Cardiac muscle cell (in vitro differentiated cells and primary cell): Measurements from ENCODE around the gene NGRN. TPM values are rescaled to one million over a fixed set of nuclear protein-coding genes. Genes with fewer than 3 reads are reported as not detected.

Source experiments
- DNase-seq, 2 donors: peaks; one replicate each; pipeline versions ENCODE4 v3.0.0 to v3.0.0-alpha.2; 2010 to 2017; ENCODE audit warnings: low read depth in 1 of 2, low spot score in 1 of 2
- H3K27ac ChIP-seq: fragments of 200-600 bp; sonication (generic); 2 replicates; pipeline ENCODE4 v1.5.1; 2016
- H3K27me3 ChIP-seq: fragments of 200-600 bp; sonication (generic); 2 replicates; pipeline ENCODE4 v1.6.0; 2016; ENCODE audit warnings: control low read depth
- H3K36me3 ChIP-seq: fragments of 200-600 bp; sonication (generic); 2 replicates; pipeline ENCODE4 v1.5.1; 2016; ENCODE audit warnings: control low read depth
- H3K4me1 ChIP-seq: fragments of 200-600 bp; sonication (generic); 2 replicates; pipeline ENCODE4 v1.8.1; 2017; ENCODE audit warnings: low read depth, mild to moderate bottlenecking, mixed run types
- H3K4me3 ChIP-seq: fragments of 200-600 bp; sonication (generic); 2 replicates; pipeline ENCODE4 v1.5.1; 2016; ENCODE audit warnings: mild to moderate bottlenecking
- H3K9me3 ChIP-seq: fragments of 200-600 bp; sonication (generic); 2 replicates; pipeline ENCODE4 v1.5.1; 2017; ENCODE audit warnings: low read depth, mild to moderate bottlenecking, control low read depth
- CTCF ChIP-seq: IDR thresholded peaks from 2 replicates; pipeline ENCODE4 v1.5.1; 2012; ENCODE audit warnings: low read depth, mild to moderate bottlenecking, low read length
- polyA plus RNA-seq: library from polyadenylated mRNA; unstranded; fragments of >200 nt; fragmentation: Nextera tagmentation; extraction: Ambion mirVana; gene quantifications from 2 replicates; pipeline ENCODE4 v1.2.1, GENCODE V29; 2016
- total RNA-seq: library from RNA; depleted of rRNA; stranded (reverse); fragments of >200 nt; gene quantifications from 2 replicates; pipeline ENCODE4 v1.2.3, GENCODE V29; 2016

Gene NGRN
- total and polyA plus RNA-seq, 2 experiments from 2014 or later, result 157 to 167 TPM

- no peaks in the 10 kb centered on the region for H3K4me1 ChIP-seq
- DNase-seq, result no peak
- TF ChIP-seq CTCF, result no peak
- H3K27ac ChIP-seq, result peak overlapping the region; percentile 21
- H3K27me3 ChIP-seq, result no peaks in the 10 kb centered on the region
- H3K36me3 ChIP-seq, result peaks cover 8% of the 10 kb centered on the region
- no peak overlapping the region for H3K4me3 ChIP-seq
- H3K9me3 ChIP-seq, result no peaks in the 10 kb centered on the region
Observed at GRCh38 chr15:90241343-90242192, 23.9 kb upstream of the NGRN start.

- DNase-seq, result no peak
- no peak overlapping the region for H3K4me3 ChIP-seq
- peaks cover 5% of the 10 kb centered on the region for H3K4me1 ChIP-seq
- H3K27me3 ChIP-seq, result no peaks in the 10 kb centered on the region
- TF ChIP-seq CTCF, result no peak
- H3K27ac ChIP-seq, result no peak overlapping the region
- H3K9me3 ChIP-seq, result no peaks in the 10 kb centered on the region
- peaks cover 3% of the 10 kb centered on the region for H3K36me3 ChIP-seq
Observed at GRCh38 chr15:90243943-90244639, 21.4 kb upstream of the NGRN start.

- H3K4me3 ChIP-seq, result peak overlapping the region; percentile 50
- peak in 1 of 2 donors; percentile 65 for DNase-seq
- no peaks in the 10 kb centered on the region for H3K9me3 ChIP-seq
- peak overlapping the region; percentile 22 for H3K27ac ChIP-seq
- peaks cover 5% of the 10 kb centered on the region for H3K4me1 ChIP-seq
- no peaks in the 10 kb centered on the region for H3K27me3 ChIP-seq
- no peaks in the 10 kb centered on the region for H3K36me3 ChIP-seq
- no peak for TF ChIP-seq CTCF
Observed at GRCh38 chr15:90248789-90249202, 16.7 kb upstream of the NGRN start.

- Histone ChIP-seq H3K4me1 (peaks cover 5% of the 10 kb centered on the region), H3K4me3 (peak within 1 kb of the TSS; percentile 50)
Observed at GRCh38 chr15:90249203-90249863, 16.1 kb upstream of the NGRN start, which contains the start of gene TTLL13. Gene TTLL13 (plus strand): TSS chr15:90249556. CDS start chr15:90250631, 1,075 bp downstream.

More at GRCh38 chr15:90249203-90249863, 16.1 kb upstream of the NGRN start, which contains the start of gene TTLL13:
- TF ChIP-seq CTCF, result peak; percentile 6
- Histone ChIP-seq H3K27ac (peak within 1 kb of the TSS; percentile 57), H3K36me3 (no peaks in the 10 kb centered on the region), H3K9me3 (no peaks in the 10 kb centered on the region), H3K27me3 (no peaks in the 10 kb centered on the region)
- DNase-seq, result peak; percentile 93 to 97
